B cell (primary cell): ENCODE results near the gene PAM16. TPM values are rescaled to one million over a fixed set of nuclear protein-coding genes. Genes with fewer than 3 reads are reported as not detected.

ENCODE experiments used
- ATAC-seq: fragments of 200-7000 bp; cut with Tn5 transposase; one replicate; pipeline ENCODE4 v1.10.0; 2021; ENCODE audit warnings: low read depth, mild to moderate bottlenecking, moderate number of reproducible peaks, moderate library complexity
- CTCF ChIA-PET: fragments of 350-600 bp; sonication (Branson Sonifier 250); formaldehyde crosslinking; loops from one replicate; lab custom pipeline; 2021; ENCODE audit warnings: antibody characterized with exemption, inconsistent platforms; lab: Charles Lee
- POLR2A ChIA-PET: fragments of 350-600 bp; sonication (Branson Sonifier 250); formaldehyde crosslinking; loops from one replicate; lab custom pipeline; 2021; ENCODE audit warnings: antibody characterized with exemption; lab: Charles Lee
- DNase-seq: peaks from one replicate; pipeline ENCODE4 v3.0.0; 2013
- H2AFZ ChIP-seq: 2 replicates; pipeline ENCODE4 v1.6.1; 2012; ENCODE audit warnings: mild to moderate bottlenecking, low read depth, low read length; ENCODE audit not compliant: insufficient read depth, poor library complexity, severe bottlenecking
- H3K27ac ChIP-seq, 2 donors: 1 replicate in 1 of 2; 2 replicates in 1 of 2; pipeline ENCODE4 v1.5.1; 2012 to 2013; ENCODE audit warnings: low read length in 2 of 2, mild to moderate bottlenecking in 2 of 2, moderate library complexity in 1 of 2
- H3K27me3 ChIP-seq, 4 experiments: fragments of 200-600 bp in 1 of 4; sonication (generic) in 1 of 4; replicated peaks in 1 of 4; 1 replicate in 2 of 4; 2 replicates in 2 of 4; pipeline versions ENCODE4 v1.6.1 to v1.7.0; 2013 to 2016; ENCODE audit warnings: low read length in 3 of 4, mild to moderate bottlenecking in 2 of 4, mixed read lengths in 1 of 4, moderate library complexity in 1 of 4; ENCODE audit not compliant: insufficient read depth in 4 of 4, control insufficient read depth in 3 of 4; ENCODE audit errors: control extremely low read depth in 1 of 4
- H3K36me3 ChIP-seq, 2 experiments: replicated peaks in 1 of 2; 1 replicate in 1 of 2; 2 replicates in 1 of 2; pipeline versions ENCODE4 v1.6.1 to v1.7.1; 2013; ENCODE audit warnings: low read length in 1 of 2; ENCODE audit not compliant: insufficient read depth in 2 of 2, control insufficient read depth in 1 of 2; ENCODE audit errors: control extremely low read depth in 1 of 2, extremely low read depth in 1 of 2
- H3K4me1 ChIP-seq, 2 donors: fragments of 200-600 bp in 1 of 2; sonication (generic) in 1 of 2; 1 replicate in 1 of 2; 2 replicates in 1 of 2; pipeline versions ENCODE4 v1.5.1 to v1.6.1; 2013 to 2017; ENCODE audit warnings: low read length in 2 of 2; ENCODE audit not compliant: control insufficient read depth in 2 of 2, insufficient read depth in 2 of 2
- H3K4me2 ChIP-seq: replicated peaks from 2 replicates; pipeline ENCODE3; 2012; ENCODE audit warnings: mild to moderate bottlenecking, low read depth, low read length; ENCODE audit not compliant: poor library complexity, severe bottlenecking
- H3K4me3 ChIP-seq, 5 experiments: fragments of 200-600 bp in 1 of 5; sonication (generic) in 1 of 5; 1 replicate in 3 of 5; 2 replicates in 2 of 5; pipeline versions ENCODE4 v1.5.1 to v1.7.0; 2011 to 2016; ENCODE audit warnings: low read length in 4 of 5, mild to moderate bottlenecking in 4 of 5, low read depth in 2 of 5, control low read depth in 1 of 5, moderate library complexity in 1 of 5; ENCODE audit not compliant: insufficient read depth in 1 of 5; ENCODE audit errors: control extremely low read depth in 1 of 5, extremely low read depth in 1 of 5
- H3K79me2 ChIP-seq: fragments of 200-600 bp; sonication (generic); one replicate; pipeline ENCODE4 v1.6.0; 2016; ENCODE audit warnings: low read length; ENCODE audit not compliant: control insufficient read depth, insufficient read depth
- H3K9ac ChIP-seq: fragments of 200-600 bp; sonication (generic); 2 replicates; pipeline ENCODE4 v1.6.1; 2017; ENCODE audit warnings: mild to moderate bottlenecking, low read length, moderate library complexity
- H3K9me3 ChIP-seq, 3 donors: one replicate each; pipeline versions ENCODE4 v1.6.1 to v1.7.1; 2013; ENCODE audit warnings: low read length in 2 of 3; ENCODE audit not compliant: control insufficient read depth in 2 of 3, insufficient read depth in 1 of 3; ENCODE audit errors: control extremely low read depth in 1 of 3
- H4K20me1 ChIP-seq: 2 replicates; pipeline ENCODE4 v1.6.0; 2012; ENCODE audit warnings: mild to moderate bottlenecking, low read length; ENCODE audit not compliant: insufficient read depth, control insufficient read depth, poor library complexity, severe bottlenecking
- H3K27ac Mint-ChIP-seq: one replicate; pipeline ENCODE4 v1.8.0; 2021; ENCODE audit warnings: mixed read lengths
- H3K27me3 Mint-ChIP-seq: one replicate; pipeline ENCODE4 v1.8.0; 2021; ENCODE audit warnings: mixed read lengths
- H3K4me1 Mint-ChIP-seq: one replicate; pipeline ENCODE4 v1.8.0; 2021; ENCODE audit warnings: mixed read lengths
- H3K4me3 Mint-ChIP-seq: one replicate; pipeline ENCODE4 v1.8.0; 2021; ENCODE audit warnings: mixed read lengths
- H3K9me3 Mint-ChIP-seq: one replicate; pipeline ENCODE4 v1.8.0; 2022; ENCODE audit warnings: mixed read lengths; ENCODE audit not compliant: insufficient read depth
- EZH2 ChIP-seq: IDR thresholded peaks from 2 replicates; pipeline ENCODE4 v1.6.1; 2012; ENCODE audit warnings: borderline replicate concordance, low read depth, mild to moderate bottlenecking, moderate library complexity, low read length; ENCODE audit not compliant: insufficient read depth, poor library complexity, severe bottlenecking
- WGBS: methylation state at CpG from one replicate; pipeline ENCODE4 v1.1.5; 2013; ENCODE audit warnings: missing lambda C conversion rate; ENCODE audit not compliant: insufficient coverage; 5-methylcytosine and 5-hydroxymethylcytosine counted together
- intact Hi-C: fragments of 100-400 bp; cut with micrococcal nuclease; formaldehyde crosslinking; loops from one replicate; pipeline ENCODE4 v1.10.0; 2022
- polyA plus RNA-seq: library from polyadenylated mRNA; depleted of rRNA; stranded (reverse); fragments of >200 nt; gene quantifications from 2 replicates; pipeline ENCODE4 v1.2.3, GENCODE V29; 2012
- total RNA-seq, 2 donors: library from RNA; stranded (reverse); fragments of 120-200 nt in 1 of 2; gene quantifications; 1 replicate in 1 of 2; 2 replicates in 1 of 2; pipeline versions ENCODE4 v1.2.3 to v1.2.4, GENCODE V29; 2013 to 2022
- TF ChIP-seq, protein P1 (sequence below): fragments of 200-600 bp; IDR thresholded peaks from one replicate; pipeline ENCODE4 v1.8.0; 2022; ENCODE audit warnings: antibody characterized with exemption, mild to moderate bottlenecking

Gene PAM16
- total and polyA plus RNA-seq, 2 donors (not counting 1 experiment from before 2014, with no cell fraction given) = 57.3 to 64.1 TPM

DNA sequence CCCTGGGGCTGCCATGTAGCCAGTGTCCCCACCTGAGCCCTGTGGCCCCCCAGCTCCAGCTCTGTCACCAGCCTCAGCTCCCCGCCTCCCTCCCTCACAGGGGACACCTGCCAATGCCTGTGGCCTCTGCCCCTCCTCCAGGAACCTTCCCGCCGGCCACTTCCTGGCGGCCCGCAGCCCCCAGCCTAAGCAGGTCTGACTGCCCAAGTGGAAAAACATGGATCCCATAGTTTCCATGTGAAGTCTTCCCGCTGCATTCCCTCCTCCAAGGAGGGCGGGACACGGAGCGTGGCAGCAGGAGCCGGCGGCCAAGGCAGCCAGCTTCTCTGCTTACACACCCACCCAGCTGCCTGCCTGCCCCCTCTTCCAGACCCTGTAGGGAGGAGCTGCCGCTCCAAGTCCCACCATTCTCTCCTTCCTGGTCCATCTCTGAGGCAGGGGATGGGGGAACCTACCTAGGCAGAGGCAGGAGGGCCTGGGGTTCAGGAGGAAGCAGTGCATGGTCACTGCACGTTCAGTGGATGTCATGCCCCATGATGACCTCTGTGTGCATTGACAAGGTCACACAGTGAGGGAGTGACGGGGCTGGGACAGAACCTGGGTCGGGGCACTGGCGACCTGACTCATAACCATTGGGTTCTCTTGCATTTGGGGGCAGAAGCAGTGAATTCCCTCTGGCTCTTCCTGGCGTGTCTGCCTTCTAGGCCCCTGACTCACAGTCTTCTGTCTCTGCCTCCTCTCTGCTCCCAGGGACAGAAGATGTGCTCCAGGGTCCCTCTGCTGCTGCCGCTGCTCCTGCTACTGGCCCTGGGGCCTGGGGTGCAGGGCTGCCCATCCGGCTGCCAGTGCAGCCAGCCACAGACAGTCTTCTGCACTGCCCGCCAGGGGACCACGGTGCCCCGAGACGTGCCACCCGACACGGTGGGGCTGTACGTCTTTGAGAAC is 29.3 kb upstream of the PAM16 start:
- DNase-seq = no peak
- ChIA-PET CTCF (interaction anchor here (1.0 kb wide), 1 partner anchor 15 kb away, joined by 3 read pairs; no protein-coding TSS in a partner anchor), POLR2A (interaction anchor here (0.7 kb wide), 1 partner anchor 24 kb away, joined by 3 read pairs; no protein-coding TSS in a partner anchor)
- H3K4me3 ChIP-seq = no peak overlapping the region
- ATAC-seq = no peak
- Mint-ChIP-seq H3K4me3 (no peak overlapping the region), H3K9me3 (no peaks in the 10 kb centered on the region), H3K4me1 (peaks cover 2% of the 10 kb centered on the region), H3K27ac (no peak overlapping the region), H3K27me3 (no peaks in the 10 kb centered on the region)
- H3K27me3 ChIP-seq = no peaks in the 10 kb centered on the region
- no peaks in the 10 kb centered on the region for H3K4me1 ChIP-seq
- H3K9ac ChIP-seq = no peak overlapping the region
- 97% methylated on average over 20 of the region's 26 CpGs for WGBS
- H2AFZ ChIP-seq = no peak overlapping the region
- no peak overlapping the region for H3K27ac ChIP-seq
- H3K36me3 ChIP-seq = peaks cover 0 to 42% of the 10 kb centered on the region in 2 experiments
- peaks cover 95% of the 10 kb centered on the region for H4K20me1 ChIP-seq
- peaks cover 24% of the 10 kb centered on the region for H3K79me2 ChIP-seq
- H3K9me3 ChIP-seq = no peaks in the 10 kb centered on the region
- intact Hi-C loops = no loop called here
- TF ChIP-seq, protein P1, sequence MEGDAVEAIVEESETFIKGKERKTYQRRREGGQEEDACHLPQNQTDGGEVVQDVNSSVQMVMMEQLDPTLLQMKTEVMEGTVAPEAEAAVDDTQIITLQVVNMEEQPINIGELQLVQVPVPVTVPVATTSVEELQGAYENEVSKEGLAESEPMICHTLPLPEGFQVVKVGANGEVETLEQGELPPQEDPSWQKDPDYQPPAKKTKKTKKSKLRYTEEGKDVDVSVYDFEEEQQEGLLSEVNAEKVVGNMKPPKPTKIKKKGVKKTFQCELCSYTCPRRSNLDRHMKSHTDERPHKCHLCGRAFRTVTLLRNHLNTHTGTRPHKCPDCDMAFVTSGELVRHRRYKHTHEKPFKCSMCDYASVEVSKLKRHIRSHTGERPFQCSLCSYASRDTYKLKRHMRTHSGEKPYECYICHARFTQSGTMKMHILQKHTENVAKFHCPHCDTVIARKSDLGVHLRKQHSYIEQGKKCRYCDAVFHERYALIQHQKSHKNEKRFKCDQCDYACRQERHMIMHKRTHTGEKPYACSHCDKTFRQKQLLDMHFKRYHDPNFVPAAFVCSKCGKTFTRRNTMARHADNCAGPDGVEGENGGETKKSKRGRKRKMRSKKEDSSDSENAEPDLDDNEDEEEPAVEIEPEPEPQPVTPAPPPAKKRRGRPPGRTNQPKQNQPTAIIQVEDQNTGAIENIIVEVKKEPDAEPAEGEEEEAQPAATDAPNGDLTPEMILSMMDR = no peak
- no peak for TF ChIP-seq EZH2
- no peak overlapping the region for H3K4me2 ChIP-seq
